ENCODE data around the gene CNTNAP5. TPM values are rescaled to one million over a fixed set of nuclear protein-coding genes. Genes with fewer than 3 reads are reported as not detected.

The CNTNAP5 gene
- total RNA-seq, 1 donor from 2014 or later = not detected

DNA sequence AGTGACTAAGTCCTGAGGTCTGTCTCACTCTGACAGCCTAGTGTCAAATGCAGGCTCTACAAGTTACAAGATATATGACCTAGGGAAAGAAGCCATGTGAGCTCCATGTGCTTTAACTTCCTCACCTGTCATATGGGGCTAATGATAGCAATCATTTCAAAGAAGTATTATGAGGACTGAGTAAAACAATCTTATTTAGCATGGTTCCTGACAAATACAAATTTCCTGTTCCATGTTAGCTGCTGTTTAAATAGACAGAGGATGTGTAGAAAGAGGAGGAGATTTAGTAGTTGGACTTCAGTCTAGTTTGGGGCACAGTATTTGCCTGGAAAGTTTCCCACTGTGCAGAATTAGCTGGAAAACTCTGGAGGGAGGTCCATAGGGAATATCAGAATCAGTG lies 545.8 kb downstream of the CNTNAP5 start:
- H3K27me3 ChIP-seq (ENCODE audit: control insufficient read depth, insufficient read depth, low read length) = no peaks in the 10 kb centered on the region
- no peak for TF ChIP-seq CTCF (IDR thresholded peaks at IDR 0.05; ENCODE audit: insufficient read depth, low read length, severe bottlenecking)
- DNase-seq (ENCODE audit: low read depth) = no peak
- no peaks in the 10 kb centered on the region for H3K36me3 ChIP-seq (ENCODE audit: control insufficient read depth, insufficient read depth, low read length)
- H3K4me3 ChIP-seq (ENCODE audit: low read depth, low read length) = no peak overlapping the region
- no peak for FAIRE-seq

DNA sequence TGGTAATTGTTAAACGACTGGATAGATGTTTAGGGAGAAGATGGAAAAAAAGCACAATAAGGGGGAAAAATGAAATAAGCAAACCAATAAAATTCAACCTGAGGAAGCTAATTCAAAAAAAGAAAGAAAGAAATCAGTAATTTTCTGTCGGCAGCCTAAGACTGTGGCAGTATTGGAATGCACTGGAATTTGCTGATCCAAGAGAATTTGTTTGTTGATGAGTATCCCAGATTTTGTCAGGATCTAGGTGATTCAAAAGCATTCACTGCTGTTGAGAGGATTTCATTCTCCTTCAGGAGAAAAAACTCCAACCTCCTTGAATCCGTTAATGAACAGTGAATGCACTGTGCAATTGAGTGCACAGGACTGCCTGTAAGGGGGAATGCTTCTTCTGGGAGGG lies 546.7 kb downstream of the CNTNAP5 start:
- H3K27me3 ChIP-seq (ENCODE audit: control insufficient read depth, insufficient read depth, low read length) = no peaks in the 10 kb centered on the region
- no peak for TF ChIP-seq CTCF (IDR thresholded peaks at IDR 0.05; ENCODE audit: insufficient read depth, low read length, severe bottlenecking)
- H3K36me3 ChIP-seq (ENCODE audit: control insufficient read depth, insufficient read depth, low read length) = no peaks in the 10 kb centered on the region
- H3K4me3 ChIP-seq (ENCODE audit: low read depth, low read length) = no peak overlapping the region
- DNase-seq (ENCODE audit: low read depth) (no peak), FAIRE-seq (no peak)

DNA sequence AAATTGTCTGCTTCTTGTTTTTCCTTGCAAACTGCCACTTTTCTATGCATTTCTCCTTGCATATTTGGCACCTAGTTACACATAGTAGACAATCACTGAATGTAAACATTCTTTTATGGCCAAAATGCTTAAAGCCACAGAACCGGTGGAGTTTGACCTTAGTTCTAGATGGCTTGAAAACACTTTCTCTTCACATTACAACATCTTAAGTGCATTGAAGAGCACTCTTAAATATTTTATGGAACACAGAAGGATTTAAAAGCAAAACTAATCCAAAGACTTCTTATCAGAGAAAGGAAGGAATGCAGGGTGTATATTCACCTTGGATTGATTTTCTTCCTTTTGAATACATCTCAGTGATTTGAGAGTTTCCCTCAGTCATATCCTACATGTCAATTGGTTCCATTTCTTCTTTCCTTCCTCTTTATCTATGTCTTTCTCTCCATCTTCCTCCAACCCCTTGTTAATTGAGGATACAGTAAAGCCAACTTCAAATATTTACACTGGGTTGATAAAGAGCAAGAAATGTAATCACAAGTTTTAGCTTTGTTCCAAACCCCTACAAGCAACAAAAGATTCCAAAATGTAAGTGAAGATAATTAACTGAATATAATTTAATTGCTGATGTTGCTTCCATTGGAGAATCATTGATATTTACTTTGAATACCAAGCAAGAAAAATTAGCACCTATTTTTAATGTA lies 548.0 kb downstream of the CNTNAP5 start:
- no peak overlapping the region for H3K4me3 ChIP-seq (ENCODE audit: low read depth, low read length)
- H3K27me3 ChIP-seq (ENCODE audit: control insufficient read depth, insufficient read depth, low read length) = no peaks in the 10 kb centered on the region
- DNase-seq (ENCODE audit: low read depth) (no peak), FAIRE-seq (no peak)
- no peak for TF ChIP-seq CTCF (IDR thresholded peaks at IDR 0.05; ENCODE audit: insufficient read depth, low read length, severe bottlenecking)
- H3K36me3 ChIP-seq (ENCODE audit: control insufficient read depth, insufficient read depth, low read length) = no peaks in the 10 kb centered on the region

GRCh38 chr2:124575497-124575896 lies 550.4 kb downstream of the CNTNAP5 start:
- DNase-seq (ENCODE audit: low read depth) = no peak
- H3K27me3 ChIP-seq (ENCODE audit: control insufficient read depth, insufficient read depth, low read length) = no peaks in the 10 kb centered on the region
- no peak for TF ChIP-seq CTCF (IDR thresholded peaks at IDR 0.05; ENCODE audit: insufficient read depth, low read length, severe bottlenecking)
- no peak for FAIRE-seq
- no peak overlapping the region for H3K4me3 ChIP-seq (ENCODE audit: low read depth, low read length)
- no peaks in the 10 kb centered on the region for H3K36me3 ChIP-seq (ENCODE audit: control insufficient read depth, insufficient read depth, low read length)

- no peak overlapping the region for H3K4me3 ChIP-seq (ENCODE audit: low read depth, low read length)
- no peak for TF ChIP-seq CTCF (IDR thresholded peaks at IDR 0.05; ENCODE audit: insufficient read depth, low read length, severe bottlenecking)
- FAIRE-seq = no peak
- no peaks in the 10 kb centered on the region for H3K27me3 ChIP-seq (ENCODE audit: control insufficient read depth, insufficient read depth, low read length)
- DNase-seq (ENCODE audit: low read depth) = no peak
- H3K36me3 ChIP-seq (ENCODE audit: control insufficient read depth, insufficient read depth, low read length) = no peaks in the 10 kb centered on the region
Measured at GRCh38 chr2:124580263-124580662, 555.2 kb downstream of the CNTNAP5 start.

DNA sequence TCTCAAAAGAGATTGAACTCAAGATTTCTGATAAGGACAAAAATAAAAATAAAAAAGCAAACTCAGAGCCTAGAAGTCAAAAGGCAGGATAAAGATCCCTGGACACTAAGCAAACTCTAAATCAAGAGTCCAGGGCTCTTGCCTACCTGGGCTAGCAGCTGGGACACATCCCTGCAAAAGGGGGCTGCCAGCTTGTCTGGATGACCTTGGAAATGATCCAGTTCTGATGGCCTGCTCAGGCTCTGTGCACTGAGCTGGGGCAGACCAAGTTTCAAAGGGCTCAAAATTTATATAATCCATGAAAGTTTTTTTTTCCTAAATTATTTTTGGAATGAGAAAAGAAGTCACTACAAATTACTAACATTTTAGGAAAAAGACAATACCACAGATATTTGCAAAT lies 557.3 kb downstream of the CNTNAP5 start:
- Histone ChIP-seq H3K27me3 (ENCODE audit: control insufficient read depth, insufficient read depth, low read length) (no peaks in the 10 kb centered on the region), H3K36me3 (ENCODE audit: control insufficient read depth, insufficient read depth, low read length) (no peaks in the 10 kb centered on the region), H3K4me3 (ENCODE audit: low read depth, low read length) (no peak overlapping the region)
- DNase-seq (ENCODE audit: low read depth) = no peak
- no peak for TF ChIP-seq CTCF (IDR thresholded peaks at IDR 0.05; ENCODE audit: insufficient read depth, low read length, severe bottlenecking)
- FAIRE-seq = no peak

Measured in bronchial epithelial cell (primary cell).